HEK293 (cell line): ENCODE data around the gene SKAP1.
"Not testable (repeated sequence)": the region's sequence is repeated elsewhere in the genome, so short reads cannot be mapped to it uniquely, and the experiment has no call there.

Experiments used
- CTCF ChIA-PET: fragments of 350-600 bp; formaldehyde crosslinking; extraction: SDS; loops from one replicate; lab custom pipeline; 2021; ENCODE audit warnings: antibody characterized with exemption; lab: Yijun Ruan, JAX
- POLR2A ChIA-PET: fragments of 300-600 bp; formaldehyde crosslinking; extraction: SDS; loops from one replicate; lab custom pipeline; 2020; ENCODE audit warnings: antibody characterized with exemption, inconsistent platforms; lab: Yijun Ruan, JAX
- H3K27ac ChIP-seq: fragments of 200-500 bp; sonication (Bioruptor generic); 2 replicates; pipeline ENCODE4 v1.5.1; 2014; ENCODE audit warnings: low read depth, low read length, control low read depth, inconsistent platforms; ENCODE audit errors: extremely low read depth
- H3K36me3 ChIP-seq, 2 experiments: fragments of 200-500 bp in 1 of 2; sonication (Bioruptor generic) in 1 of 2; 1 replicate in 1 of 2; 2 replicates in 1 of 2; pipeline ENCODE4 v1.5.1; 2014 to 2017; ENCODE audit warnings: inconsistent platforms in 2 of 2, low read length in 2 of 2; ENCODE audit not compliant: control insufficient read depth in 2 of 2, insufficient read depth in 1 of 2
- H3K4me1 ChIP-seq: fragments of 200-500 bp; sonication (Bioruptor generic); 2 replicates; pipeline ENCODE4 v1.5.1; 2014; ENCODE audit warnings: mild to moderate bottlenecking, low read length, inconsistent platforms; ENCODE audit not compliant: control insufficient read depth, insufficient read depth
- H3K4me3 ChIP-seq: 2 replicates; pipeline ENCODE4 v1.5.1; 2011; ENCODE audit warnings: low read depth, mild to moderate bottlenecking, control low read depth, low read length, moderate library complexity
- H3K9me3 ChIP-seq: fragments of 200-500 bp; sonication (Bioruptor generic); 2 replicates; pipeline ENCODE4 v1.5.1; 2014; ENCODE audit warnings: low read depth, low read length, inconsistent platforms; ENCODE audit not compliant: control insufficient read depth, insufficient read depth
- FEZF1 ChIP-seq: fragments of 450-650 bp; formaldehyde crosslinking; IDR thresholded peaks from 2 replicates; pipeline ENCODE4 v1.5.1; 2016; ENCODE audit warnings: missing biosample characterization, missing genetic modification characterization
- HOXD13 ChIP-seq: sonication (generic); formaldehyde crosslinking; IDR thresholded peaks from 2 replicates; pipeline ENCODE4 v1.8.0; 2022; ENCODE audit warnings: missing genetic modification reagents, borderline replicate concordance
- KLF1 ChIP-seq: fragments of 450-650 bp; formaldehyde crosslinking; IDR thresholded peaks from 2 replicates; pipeline ENCODE4 v1.5.1; 2016; ENCODE audit warnings: missing biosample characterization, missing genetic modification characterization
- OSR2 ChIP-seq: fragments of 450-650 bp; formaldehyde crosslinking; IDR thresholded peaks from 2 replicates; pipeline ENCODE4 v1.5.1; 2016; ENCODE audit warnings: missing biosample characterization, missing genetic modification characterization
- WT1 ChIP-seq: fragments of 450-650 bp; formaldehyde crosslinking; IDR thresholded peaks from 2 replicates; pipeline ENCODE4 v1.5.1; 2016; ENCODE audit warnings: missing biosample characterization, missing genetic modification characterization
- ZBTB17 ChIP-seq: fragments of 450-650 bp; formaldehyde crosslinking; IDR thresholded peaks from 2 replicates; pipeline ENCODE4 v1.5.1; 2016; ENCODE audit warnings: missing biosample characterization, missing genetic modification characterization
- ZBTB20 ChIP-seq: fragments of 450-650 bp; formaldehyde crosslinking; IDR thresholded peaks from 2 replicates; pipeline ENCODE4 v1.5.1; 2016; ENCODE audit warnings: missing biosample characterization, missing genetic modification characterization
- ZEB2 ChIP-seq: fragments of 450-650 bp; formaldehyde crosslinking; IDR thresholded peaks from 2 replicates; pipeline ENCODE4 v1.5.1; 2016; ENCODE audit warnings: missing biosample characterization, missing genetic modification characterization
- ZNF16 ChIP-seq: fragments of 450-650 bp; formaldehyde crosslinking; IDR thresholded peaks from 2 replicates; pipeline ENCODE4 v1.5.1; 2016; ENCODE audit warnings: low read depth, missing biosample characterization, missing genetic modification characterization
- ZNF302 ChIP-seq: fragments of 450-650 bp; formaldehyde crosslinking; IDR thresholded peaks from 2 replicates; pipeline ENCODE4 v1.5.1; 2016; ENCODE audit warnings: missing biosample characterization, missing genetic modification characterization, low read depth
- ZNF335 ChIP-seq: fragments of 450-650 bp; formaldehyde crosslinking; conservative IDR thresholded peaks from 2 replicates; pipeline ENCODE4 v1.5.1; 2016; ENCODE audit warnings: missing biosample characterization, missing genetic modification characterization
- ZNF600 ChIP-seq: fragments of 450-650 bp; formaldehyde crosslinking; IDR thresholded peaks from 2 replicates; pipeline ENCODE4 v1.5.1; 2016; ENCODE audit warnings: missing biosample characterization, missing genetic modification characterization
- ZXDB ChIP-seq: fragments of 450-650 bp; formaldehyde crosslinking; IDR thresholded peaks from 2 replicates; pipeline ENCODE4 v1.5.1; 2016; ENCODE audit warnings: missing biosample characterization, missing genetic modification characterization
- TF ChIP-seq, protein P1 (sequence below): fragments of 450-650 bp; formaldehyde crosslinking; IDR thresholded peaks from 2 replicates; pipeline ENCODE4 v1.5.1; 2017; ENCODE audit warnings: missing biosample characterization, missing genetic modification characterization
- TF ChIP-seq, protein P2 (sequence below): fragments of 450-650 bp; formaldehyde crosslinking; IDR thresholded peaks from 2 replicates; pipeline ENCODE4 v1.5.1; 2016; ENCODE audit warnings: missing biosample characterization, missing genetic modification characterization
- TF ChIP-seq, protein P3 (sequence below): fragments of 450-650 bp; formaldehyde crosslinking; IDR thresholded peaks from 2 replicates; pipeline ENCODE4 v1.5.1; 2016; ENCODE audit warnings: missing biosample characterization, missing genetic modification characterization
- TF ChIP-seq, protein P4 (sequence below): fragments of 450-650 bp; formaldehyde crosslinking; IDR thresholded peaks from 2 replicates; pipeline ENCODE4 v1.5.1; 2016; ENCODE audit warnings: missing biosample characterization, missing genetic modification characterization
- TF ChIP-seq, protein P5 (sequence below): fragments of 450-650 bp; formaldehyde crosslinking; IDR thresholded peaks from 2 replicates; pipeline ENCODE4 v1.5.1; 2017; ENCODE audit warnings: missing biosample characterization, missing genetic modification characterization
- TF ChIP-seq, protein P6 (sequence below): fragments of 450-650 bp; formaldehyde crosslinking; IDR thresholded peaks from 2 replicates; pipeline ENCODE4 v1.5.1; 2016; ENCODE audit warnings: missing biosample characterization, missing genetic modification characterization

SKAP1 gene

DNA sequence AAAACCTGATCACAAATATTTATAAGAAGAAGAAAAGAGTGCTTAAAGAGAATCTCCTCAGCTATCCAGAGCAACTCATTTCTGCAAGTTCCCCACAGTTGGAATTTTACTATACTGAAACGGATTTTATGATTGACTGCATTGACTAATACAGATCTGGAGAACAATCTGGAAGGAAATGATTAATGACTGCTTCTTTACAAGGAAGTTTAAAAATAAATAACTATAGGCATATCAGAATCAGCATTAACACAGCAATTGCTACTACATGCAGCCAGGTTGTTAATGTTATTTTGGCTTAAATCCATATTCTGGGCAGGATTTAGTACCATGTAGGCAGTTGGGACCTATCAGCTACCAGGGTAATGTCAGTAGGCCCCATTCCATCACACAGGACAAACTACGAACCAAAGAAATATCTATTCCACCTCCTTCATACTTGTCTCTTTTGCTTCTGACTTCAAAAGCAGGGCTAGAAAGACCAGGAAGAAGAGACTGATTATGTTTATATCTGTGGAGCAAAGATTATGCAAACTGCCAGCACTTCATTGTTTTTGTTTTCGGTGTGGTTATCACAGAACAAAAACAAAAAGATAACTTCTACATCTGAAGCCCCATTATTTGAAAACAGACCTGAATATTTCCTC lies 3.9 kb downstream of the SKAP1 start:
- Histone ChIP-seq H3K4me3 (no peak overlapping the region), H3K36me3 (no peaks in the 10 kb centered on the region), H3K27ac (no peak overlapping the region; the same call in 1 of the 2 replicates), H3K4me1 (peaks cover 27% of the 10 kb centered on the region), H3K9me3 (no peaks in the 10 kb centered on the region)
- POLR2A ChIA-PET: no interaction called here
- TF ChIP-seq ZBTB20 (tag by site-specific recombination): 0 out of 2 replicates have a peak, but pooled peaks have one; percentile 30
- no peak for TF ChIP-seq HOXD13 (CRISPR knock-in tag)
- TF ChIP-seq ZNF335: peak; percentile 17; the same call in 1 of the 2 replicates
- peak; percentile 48; the same call in 1 of the 2 replicates for TF ChIP-seq ZNF600 (tag by site-specific recombination)
- TF ChIP-seq, protein P1, sequence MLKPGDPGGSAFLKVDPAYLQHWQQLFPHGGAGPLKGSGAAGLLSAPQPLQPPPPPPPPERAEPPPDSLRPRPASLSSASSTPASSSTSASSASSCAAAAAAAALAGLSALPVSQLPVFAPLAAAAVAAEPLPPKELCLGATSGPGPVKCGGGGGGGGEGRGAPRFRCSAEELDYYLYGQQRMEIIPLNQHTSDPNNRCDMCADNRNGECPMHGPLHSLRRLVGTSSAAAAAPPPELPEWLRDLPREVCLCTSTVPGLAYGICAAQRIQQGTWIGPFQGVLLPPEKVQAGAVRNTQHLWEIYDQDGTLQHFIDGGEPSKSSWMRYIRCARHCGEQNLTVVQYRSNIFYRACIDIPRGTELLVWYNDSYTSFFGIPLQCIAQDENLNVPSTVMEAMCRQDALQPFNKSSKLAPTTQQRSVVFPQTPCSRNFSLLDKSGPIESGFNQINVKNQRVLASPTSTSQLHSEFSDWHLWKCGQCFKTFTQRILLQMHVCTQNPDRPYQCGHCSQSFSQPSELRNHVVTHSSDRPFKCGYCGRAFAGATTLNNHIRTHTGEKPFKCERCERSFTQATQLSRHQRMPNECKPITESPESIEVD (tag by site-specific recombination): no peak
- TF ChIP-seq ZNF16 (tag by site-specific recombination): no peak
- CTCF ChIA-PET: interaction anchor here (0.6 kb wide), 3 partner anchors 18 to 261 kb away, joined by 3 to 5 read pairs (median 4); no protein-coding TSS in a partner anchor

DNA sequence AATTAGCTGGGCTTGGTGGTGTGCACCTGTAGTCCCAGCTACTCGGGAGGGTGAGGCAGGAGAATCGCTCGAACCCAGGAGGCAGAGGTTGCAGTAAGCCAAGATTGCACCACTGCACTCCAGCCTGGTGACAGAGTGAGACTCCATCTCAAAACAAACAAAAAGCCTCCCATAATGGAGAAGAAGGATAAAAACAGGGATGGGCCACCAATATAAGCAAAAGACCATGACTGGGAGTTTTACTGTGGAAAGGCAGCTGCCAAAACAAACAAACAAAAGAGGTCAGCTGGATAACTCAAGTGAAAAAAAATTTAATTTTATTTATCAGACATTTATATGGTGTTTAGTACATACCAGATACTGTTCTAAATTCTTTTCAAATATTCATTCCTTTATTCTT lies 8.0 kb downstream of the SKAP1 start:
- CTCF ChIA-PET: interaction anchor here (0.7 to 1.4 kb wide), 3 partner anchors 10 to 47 kb away, joined by 3 to 4 read pairs (median 3); no protein-coding TSS in a partner anchor
- H3K4me1 ChIP-seq: peaks cover 18% of the 10 kb centered on the region
- H3K9me3 ChIP-seq, H3K4me3 ChIP-seq, POLR2A ChIA-PET, H3K27ac ChIP-seq, H3K36me3 ChIP-seq: not testable (repeated sequence)
- TF ChIP-seq, protein P1 (tag by site-specific recombination): peak; percentile 59
- TF ChIP-seq KLF1: peak; percentile 87
- peak; percentile 99 for TF ChIP-seq WT1 (tag by site-specific recombination)
- TF ChIP-seq OSR2: peak; percentile 42; the same call in 1 of the 2 replicates
- TF ChIP-seq, protein P2, sequence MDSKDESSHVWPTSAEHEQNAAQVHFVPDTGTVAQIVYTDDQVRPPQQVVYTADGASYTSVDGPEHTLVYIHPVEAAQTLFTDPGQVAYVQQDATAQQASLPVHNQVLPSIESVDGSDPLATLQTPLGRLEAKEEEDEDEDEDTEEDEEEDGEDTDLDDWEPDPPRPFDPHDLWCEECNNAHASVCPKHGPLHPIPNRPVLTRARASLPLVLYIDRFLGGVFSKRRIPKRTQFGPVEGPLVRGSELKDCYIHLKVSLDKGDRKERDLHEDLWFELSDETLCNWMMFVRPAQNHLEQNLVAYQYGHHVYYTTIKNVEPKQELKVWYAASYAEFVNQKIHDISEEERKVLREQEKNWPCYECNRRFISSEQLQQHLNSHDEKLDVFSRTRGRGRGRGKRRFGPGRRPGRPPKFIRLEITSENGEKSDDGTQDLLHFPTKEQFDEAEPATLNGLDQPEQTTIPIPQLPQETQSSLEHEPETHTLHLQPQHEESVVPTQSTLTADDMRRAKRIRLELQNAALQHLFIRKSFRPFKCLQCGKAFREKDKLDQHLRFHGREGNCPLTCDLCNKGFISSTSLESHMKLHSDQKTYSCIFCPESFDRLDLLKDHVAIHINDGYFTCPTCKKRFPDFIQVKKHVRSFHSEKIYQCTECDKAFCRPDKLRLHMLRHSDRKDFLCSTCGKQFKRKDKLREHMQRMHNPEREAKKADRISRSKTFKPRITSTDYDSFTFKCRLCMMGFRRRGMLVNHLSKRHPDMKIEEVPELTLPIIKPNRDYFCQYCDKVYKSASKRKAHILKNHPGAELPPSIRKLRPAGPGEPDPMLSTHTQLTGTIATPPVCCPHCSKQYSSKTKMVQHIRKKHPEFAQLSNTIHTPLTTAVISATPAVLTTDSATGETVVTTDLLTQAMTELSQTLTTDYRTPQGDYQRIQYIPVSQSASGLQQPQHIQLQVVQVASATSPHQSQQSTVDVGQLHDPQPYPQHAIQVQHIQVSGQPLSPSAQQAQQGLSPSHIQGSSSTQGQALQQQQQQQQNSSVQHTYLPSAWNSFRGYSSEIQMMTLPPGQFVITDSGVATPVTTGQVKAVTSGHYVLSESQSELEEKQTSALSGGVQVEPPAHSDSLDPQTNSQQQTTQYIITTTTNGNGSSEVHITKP: 0 out of 2 replicates have a peak, but pooled peaks have one; percentile 19
- peak; percentile 19; the same call in 1 of the 2 replicates for TF ChIP-seq ZBTB20 (tag by site-specific recombination)
- TF ChIP-seq, protein P3, sequence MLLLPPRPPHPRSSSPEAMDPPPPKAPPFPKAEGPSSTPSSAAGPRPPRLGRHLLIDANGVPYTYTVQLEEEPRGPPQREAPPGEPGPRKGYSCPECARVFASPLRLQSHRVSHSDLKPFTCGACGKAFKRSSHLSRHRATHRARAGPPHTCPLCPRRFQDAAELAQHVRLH (tag by site-specific recombination): 0 out of 2 replicates have a peak, but pooled peaks have one; percentile 2
- TF ChIP-seq, protein P4, sequence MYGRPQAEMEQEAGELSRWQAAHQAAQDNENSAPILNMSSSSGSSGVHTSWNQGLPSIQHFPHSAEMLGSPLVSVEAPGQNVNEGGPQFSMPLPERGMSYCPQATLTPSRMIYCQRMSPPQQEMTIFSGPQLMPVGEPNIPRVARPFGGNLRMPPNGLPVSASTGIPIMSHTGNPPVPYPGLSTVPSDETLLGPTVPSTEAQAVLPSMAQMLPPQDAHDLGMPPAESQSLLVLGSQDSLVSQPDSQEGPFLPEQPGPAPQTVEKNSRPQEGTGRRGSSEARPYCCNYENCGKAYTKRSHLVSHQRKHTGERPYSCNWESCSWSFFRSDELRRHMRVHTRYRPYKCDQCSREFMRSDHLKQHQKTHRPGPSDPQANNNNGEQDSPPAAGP (tag by site-specific recombination): peak; percentile 81
- peak; percentile 56; the same call in 1 of the 2 replicates for TF ChIP-seq ZEB2 (tag by site-specific recombination)
- TF ChIP-seq FEZF1 (tag by site-specific recombination): peak; percentile 47; the same call in 1 of the 2 replicates
- peak; percentile 41; the same call in 1 of the 2 replicates for TF ChIP-seq ZXDB (tag by site-specific recombination)
- 0 out of 2 replicates have a peak, but pooled peaks have one; percentile 48 for TF ChIP-seq ZNF302 (tag by site-specific recombination)
- TF ChIP-seq ZBTB17 (tag by site-specific recombination): peak; percentile 16; the same call in 1 of the 2 replicates
- TF ChIP-seq, protein P5, sequence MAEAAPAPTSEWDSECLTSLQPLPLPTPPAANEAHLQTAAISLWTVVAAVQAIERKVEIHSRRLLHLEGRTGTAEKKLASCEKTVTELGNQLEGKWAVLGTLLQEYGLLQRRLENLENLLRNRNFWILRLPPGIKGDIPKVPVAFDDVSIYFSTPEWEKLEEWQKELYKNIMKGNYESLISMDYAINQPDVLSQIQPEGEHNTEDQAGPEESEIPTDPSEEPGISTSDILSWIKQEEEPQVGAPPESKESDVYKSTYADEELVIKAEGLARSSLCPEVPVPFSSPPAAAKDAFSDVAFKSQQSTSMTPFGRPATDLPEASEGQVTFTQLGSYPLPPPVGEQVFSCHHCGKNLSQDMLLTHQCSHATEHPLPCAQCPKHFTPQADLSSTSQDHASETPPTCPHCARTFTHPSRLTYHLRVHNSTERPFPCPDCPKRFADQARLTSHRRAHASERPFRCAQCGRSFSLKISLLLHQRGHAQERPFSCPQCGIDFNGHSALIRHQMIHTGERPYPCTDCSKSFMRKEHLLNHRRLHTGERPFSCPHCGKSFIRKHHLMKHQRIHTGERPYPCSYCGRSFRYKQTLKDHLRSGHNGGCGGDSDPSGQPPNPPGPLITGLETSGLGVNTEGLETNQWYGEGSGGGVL (tag by site-specific recombination): 0 out of 2 replicates have a peak, but pooled peaks have one; percentile 13
- TF ChIP-seq, protein P6, sequence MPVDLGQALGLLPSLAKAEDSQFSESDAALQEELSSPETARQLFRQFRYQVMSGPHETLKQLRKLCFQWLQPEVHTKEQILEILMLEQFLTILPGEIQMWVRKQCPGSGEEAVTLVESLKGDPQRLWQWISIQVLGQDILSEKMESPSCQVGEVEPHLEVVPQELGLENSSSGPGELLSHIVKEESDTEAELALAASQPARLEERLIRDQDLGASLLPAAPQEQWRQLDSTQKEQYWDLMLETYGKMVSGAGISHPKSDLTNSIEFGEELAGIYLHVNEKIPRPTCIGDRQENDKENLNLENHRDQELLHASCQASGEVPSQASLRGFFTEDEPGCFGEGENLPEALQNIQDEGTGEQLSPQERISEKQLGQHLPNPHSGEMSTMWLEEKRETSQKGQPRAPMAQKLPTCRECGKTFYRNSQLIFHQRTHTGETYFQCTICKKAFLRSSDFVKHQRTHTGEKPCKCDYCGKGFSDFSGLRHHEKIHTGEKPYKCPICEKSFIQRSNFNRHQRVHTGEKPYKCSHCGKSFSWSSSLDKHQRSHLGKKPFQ: peak; percentile 70
